Measurements from ENCODE around the gene IL32.

IL32 gene

DNA sequence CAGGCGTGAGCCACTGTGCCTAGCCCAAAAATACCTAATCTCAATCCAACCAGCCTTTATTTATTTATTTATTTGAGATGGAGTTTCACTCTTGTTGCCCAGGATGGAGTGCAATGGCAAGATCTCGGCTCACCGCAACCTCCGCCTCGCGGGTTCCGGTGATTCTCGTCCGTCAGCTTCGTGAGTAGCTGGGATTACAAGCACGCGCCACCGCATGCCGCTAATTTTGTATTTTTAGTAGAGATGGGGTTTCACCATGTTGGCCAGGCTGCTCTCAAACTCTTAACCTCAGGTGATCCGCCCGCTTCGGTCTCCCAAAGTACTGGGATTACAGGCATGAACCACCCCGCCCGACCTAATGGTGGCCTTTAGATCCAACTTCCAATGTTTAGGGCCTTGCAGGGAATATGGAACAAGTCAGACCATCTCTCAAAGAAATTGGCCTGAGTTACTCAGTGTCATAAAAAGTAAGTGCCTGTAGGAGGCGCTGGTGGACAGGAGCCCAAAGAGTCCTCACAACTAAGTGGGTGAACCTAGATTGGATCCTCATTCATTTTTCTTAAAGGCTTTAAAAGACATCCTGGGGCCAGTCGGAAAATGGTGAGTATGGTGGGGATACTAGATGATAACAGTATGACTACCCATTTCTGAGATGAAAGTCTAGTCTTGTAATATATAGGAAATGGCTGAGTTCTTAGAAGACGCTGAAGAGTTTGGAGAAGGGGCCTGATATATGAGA lies 29.0 kb downstream of the IL32 start:
- DNase-seq, result peak; percentile 51 to 78

DNA sequence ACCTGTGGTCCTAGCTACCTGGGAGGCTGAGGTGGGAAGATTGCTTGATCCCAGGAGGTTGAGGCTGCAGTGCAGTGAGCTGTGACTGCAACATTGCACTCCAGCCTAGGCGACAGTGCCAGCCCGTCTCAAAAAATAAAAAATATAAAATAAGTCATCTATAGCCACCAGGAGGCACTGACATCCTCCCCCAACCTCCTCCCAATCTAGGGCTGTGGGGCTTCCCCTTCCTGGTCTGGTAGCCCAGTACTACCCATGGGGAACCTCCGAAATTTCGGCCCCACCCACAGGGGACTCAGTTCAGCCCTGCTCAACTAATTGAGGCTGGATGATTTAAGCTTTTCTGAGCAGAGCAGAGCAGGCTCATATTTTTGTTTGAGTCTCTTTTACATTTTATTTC lies 30.4 kb downstream of the IL32 start:
- peak; percentile 80 to 83 for DNase-seq

DNA sequence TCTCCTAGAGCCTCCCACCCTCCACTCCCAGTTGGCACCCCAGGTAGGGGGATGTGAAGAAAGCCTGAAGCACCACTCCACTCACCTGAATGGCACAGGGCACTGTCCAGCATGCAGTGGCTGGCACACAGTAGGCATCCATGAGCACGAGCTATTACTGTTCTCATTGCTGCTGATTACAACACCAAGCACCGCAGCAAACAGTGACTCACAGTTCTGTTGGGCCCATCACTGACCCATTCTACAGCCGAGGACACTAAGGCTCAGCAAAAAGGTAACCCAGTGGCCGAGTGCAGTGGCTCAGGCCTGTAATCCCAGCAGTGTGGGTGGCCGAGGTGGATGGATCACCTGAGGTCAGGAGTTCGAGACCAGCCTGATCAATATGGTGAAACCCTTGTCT lies 30.9 kb downstream of the IL32 start:
- peak in 1 of 2 donors; percentile 17 for DNase-seq

DNA sequence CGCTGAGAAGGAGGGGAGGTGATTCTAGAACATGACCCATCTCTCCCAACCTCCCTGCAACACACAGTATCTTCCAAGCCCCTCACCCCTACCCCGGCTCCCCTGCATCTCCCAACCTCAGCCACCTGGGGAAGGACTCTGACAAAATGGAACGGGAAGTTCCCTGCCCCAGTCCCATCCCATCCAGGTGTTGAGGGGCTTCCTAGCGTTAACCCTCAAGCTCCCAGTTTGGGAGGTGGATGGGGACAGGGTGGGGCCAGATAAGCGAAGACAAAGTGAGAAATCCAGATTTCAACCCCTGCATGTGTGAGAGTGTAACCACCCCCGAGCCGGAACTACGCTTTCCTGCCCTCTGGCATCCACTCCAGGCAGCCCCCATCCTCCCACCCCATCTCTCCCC lies 31.8 kb downstream of the IL32 start:
- no peak for DNase-seq

DNA sequence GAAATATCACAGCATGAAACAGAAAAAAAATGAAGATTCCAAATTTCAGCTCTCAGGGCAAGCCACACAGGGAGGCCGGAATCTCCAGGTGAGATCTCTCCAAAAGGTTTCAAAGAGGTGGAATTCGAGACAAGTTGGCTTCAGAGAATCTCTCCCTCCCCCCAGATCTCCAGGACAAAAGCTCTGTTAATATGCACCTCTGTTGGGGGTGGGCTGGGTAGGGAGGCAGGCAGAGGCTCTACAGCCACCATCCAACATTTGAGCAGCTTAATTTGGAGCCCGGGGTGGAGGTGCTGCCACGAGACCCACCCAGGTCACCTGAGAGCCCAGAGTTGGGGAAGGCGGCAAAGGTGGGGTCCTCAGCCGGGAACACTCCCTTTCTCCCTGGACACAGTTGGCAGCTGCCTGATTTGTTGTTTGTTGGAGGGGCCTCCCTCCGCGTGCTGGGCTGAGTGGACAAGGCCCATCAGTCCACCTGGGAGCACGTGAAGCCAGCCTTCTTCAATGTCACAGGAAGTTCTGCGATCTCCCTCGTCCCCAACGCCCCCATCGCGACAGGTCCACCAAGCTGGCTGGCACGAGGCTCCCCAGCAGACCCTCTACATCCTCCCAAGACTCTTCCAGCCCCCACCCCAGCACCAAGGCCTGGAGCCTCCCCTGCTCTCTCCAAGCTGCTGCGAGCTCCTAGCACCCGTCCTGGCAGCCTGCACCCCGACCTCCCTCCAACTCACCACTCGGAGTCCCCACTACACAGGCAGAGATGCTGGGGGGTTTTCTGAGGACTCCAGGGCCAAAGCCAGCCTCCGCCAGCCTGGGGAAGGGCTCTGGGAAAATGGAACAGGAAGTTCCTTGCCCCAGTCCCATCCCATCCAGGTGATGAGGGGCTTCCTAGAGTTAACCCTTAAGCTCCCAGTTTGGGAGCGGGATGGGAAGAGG lies 33.3 kb downstream of the IL32 start, which contains the start of gene ZSCAN10:
Gene ZSCAN10, minus strand, starts transcription at position 836 of the 936 bp plus-strand sequence. CDS start 6,357 bp downstream, outside the sequence.
- no peak for DNase-seq

DNA sequence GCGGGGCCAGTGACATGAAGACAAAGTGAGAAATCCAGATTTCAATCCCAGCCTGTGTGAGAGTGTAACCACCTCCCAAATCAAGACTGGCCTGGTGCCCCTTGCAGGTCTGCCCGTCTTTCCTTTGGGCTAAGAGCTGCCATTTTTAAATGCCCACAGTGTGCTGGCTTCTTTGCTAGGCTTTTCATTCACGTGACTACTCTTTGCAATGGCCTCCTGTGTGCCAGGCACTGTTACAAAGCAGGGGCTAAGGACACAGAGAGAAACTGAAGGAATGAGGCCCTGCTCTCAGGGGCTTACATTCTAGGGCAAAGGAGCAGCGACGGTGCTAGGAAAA lies 33.9 kb downstream of the IL32 start:
- DNase-seq, result no peak

DNA sequence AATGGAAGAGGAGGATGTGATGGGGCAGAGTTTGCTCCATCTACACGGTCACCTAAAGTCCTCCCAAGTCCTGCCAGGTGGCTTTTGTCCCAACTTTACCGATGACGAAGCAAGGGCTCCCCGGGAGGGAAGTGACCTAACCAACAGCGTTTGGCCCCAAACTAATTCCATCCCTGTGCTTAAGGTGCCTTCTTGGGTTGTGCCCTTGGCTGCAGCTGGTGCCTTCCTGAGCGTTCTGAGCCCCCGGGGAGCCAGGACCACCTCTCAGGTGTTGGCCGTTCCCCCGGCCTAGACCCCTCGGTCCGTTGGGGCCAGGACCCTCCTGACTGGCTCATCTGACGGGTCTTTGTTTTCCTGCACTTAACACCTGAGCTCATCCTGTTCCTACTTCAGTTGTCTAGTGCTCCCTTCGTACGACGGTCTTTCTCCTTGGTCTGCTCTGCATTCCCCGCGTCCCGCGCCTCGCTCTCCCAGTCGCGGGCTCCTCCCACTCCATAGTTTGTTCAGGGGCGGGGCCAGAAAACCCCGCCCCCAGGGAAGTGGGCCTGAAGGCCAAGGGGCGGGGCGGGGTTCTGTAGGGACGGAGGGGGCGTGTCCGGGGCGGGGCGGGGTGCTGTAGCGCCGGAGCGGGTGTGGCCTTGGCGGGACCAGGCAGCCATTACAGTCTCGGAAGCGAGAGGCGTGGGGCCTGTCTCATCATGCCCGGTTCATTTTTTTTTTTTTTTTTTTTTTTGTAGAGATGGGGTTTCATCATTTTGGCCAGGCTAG lies 34.5 kb downstream of the IL32 start:
- DNase-seq, result peak; percentile 92 to 94

DNA sequence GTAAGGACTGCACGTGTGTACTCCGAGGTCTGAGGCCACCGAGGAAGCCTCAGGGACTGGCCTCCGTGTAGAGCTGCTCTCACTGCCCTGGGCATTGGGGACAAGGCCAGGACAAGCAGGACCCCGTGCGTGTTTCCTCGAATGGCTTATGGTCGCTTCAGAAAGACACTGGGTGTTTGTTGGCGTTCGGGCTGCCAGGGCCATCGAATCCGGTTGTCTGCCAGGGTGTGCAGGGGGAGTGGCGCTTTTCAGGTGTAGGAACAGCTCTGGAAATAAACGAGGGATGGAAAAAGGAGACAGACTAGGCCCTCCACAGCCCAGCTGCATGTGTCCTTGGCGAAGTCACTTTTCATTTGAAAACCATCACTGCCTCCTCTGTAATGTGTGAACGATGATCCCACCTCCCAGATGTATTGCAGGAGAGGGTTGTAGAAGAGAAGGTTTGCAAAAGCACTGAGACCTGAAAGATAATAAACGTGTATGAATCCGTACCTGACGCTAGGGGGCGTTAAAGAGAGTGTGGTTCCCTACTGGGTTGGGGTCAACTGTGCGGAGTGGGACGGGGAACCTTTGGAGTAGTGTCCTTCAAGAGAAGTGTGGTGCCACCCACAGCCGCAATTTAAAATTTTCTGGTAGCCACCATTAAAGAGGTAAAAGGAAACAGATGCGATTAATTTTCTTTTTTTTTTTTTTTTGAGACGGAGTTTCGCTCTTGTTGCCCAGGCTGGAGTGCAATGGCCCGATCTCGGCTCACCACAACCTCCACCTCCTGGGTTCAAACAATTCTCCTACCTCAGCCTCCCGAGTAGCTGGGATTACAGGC lies 35.8 kb downstream of the IL32 start:
- peak; percentile 23 to 73 for DNase-seq

DNA sequence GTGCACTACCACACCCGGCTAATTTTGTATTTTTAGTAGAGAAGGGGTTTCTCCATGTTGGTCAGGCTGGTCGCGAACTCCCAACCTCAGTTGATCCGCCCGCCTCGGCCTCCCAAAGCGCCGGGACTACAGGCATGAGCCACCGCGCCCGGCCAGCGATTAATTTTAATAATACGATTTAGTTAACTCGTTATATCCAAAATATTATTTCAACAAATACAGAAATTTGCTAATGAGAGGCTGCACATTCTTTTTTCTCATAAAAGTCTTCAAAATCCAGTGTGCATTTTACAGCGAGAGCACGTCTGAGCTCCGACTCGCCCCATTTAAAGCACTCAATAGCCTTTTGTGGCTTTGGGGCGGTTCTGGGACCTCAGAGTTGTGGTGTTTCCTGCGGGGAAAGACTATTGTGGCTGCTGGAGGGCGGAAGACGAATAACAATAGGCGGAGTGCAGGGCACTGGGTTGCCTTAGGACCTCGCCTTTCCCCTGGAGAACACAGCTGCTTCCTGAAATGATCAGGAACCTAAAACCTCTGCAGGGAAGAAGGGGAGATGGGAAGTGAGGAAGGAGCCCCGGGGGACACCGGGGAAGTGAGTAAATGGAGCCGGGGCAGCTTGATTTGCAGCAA lies 36.5 kb downstream of the IL32 start:
- peak in 1 of 2 donors; percentile 44 for DNase-seq

DNA sequence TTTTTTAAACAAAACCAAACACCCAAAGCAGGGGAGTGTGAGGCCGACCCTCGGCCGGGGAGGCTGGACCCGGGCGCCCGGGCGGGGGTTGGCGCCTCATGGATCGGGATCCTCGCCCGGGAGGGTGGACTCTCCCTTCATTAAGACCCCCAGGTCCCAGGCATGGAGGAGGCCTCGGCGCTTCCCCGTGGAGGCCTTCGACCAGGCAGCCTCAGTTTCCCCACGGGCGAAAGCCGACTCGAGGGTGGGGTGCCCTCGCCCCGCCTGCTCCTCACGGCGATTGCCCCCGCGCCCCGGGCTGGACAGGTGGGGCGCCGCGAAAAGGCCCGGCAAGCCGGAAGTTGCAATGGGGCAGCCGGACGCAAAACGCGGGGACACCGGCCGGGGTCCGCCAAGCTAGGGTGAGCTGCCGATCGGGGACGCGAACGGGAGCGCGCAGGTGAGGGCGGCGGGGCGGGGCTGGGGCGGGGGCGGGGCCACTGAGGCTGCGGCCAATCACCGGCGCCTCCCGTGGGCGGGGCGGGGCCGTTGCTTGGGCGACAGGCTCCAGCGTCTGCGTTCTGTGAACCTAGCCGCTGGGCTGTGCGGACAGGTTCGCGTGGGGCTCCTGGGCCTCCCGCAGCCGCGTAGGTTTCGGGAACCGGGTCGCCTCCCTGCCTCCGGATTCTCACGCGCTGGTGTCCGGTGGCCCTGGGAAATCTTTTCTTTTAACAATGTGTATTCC lies 40.9 kb downstream of the IL32 start:
- DNase-seq, result peak; percentile 92 to 94

DNA sequence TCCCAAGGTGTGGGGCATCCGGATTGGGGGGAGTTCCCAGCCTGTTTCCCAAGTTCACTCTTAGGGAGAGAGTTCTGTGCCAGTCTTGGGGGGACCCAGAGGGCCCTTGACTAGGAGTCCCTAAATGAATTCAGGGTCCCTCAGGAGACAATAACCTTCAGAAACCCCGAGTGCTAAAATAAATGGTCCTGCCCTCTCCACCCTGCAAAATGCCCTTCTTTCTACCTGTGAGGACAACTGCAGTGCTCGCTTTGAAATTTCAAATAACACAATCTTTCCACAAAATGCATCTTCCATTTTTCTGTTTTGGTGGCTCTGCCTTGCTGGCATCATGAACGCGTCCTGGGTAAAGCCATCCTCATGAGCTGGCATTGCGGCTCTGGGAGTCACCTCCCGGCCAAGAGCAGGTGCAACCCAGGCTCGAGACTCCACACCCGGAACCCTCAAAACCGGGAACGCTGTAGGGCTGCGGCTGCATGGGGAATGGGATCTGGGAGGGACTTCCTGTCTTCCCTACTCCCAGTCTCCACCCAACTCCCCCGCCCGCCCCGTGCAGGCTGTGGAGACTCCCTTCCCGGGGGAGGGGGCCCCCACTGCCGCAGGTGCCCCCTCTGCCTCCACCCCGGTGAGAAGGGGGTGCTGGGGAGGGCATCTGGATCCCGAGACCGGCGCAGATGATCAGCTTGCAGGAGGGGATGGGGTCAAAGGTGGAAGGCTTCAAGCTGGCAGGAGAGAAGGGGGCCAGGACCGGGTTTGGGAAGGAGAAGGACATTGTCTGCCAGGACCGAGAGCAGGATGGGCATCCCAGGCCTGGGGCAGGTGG lies 46.8 kb downstream of the IL32 start, which contains the start of gene ZNF205:
Gene ZNF205, plus strand, starts transcription at position 529 of the 823 bp plus-strand sequence. CDS start 845 bp downstream, outside the sequence.
- DNase-seq, result no peak

DNA sequence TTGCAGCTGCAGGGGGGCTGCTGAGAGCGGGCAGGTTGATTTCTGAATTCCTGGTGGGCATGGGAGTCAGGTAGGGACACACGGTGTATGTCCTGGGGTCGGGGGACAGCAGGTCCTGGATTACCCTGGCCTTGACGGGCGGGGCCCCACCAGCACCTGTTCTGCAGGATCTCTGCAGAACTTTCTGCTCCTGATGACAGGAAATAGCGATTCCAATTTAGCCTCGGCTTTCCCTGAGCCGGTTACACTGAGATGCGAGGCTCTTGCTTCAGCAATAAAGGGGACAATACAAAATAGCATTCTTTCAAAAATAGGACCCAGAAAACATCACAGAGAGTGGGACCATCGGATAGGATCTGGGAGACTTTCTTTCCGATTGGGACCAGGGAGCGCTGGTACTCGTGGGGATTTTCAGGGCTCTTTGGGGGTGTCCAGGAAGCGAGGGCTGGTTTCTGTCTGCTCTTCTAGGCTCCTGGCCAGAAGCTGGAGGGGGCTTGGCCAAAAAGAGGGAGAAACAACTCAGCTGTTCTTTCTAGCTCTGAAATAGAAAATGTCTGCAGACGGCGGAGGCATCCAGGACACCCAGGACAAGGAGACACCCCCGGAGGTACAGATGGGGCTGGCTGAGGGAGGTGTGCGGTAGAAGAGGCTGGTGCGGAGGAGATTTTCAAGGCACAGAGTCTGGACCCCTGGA lies 47.6 kb downstream of the IL32 start:
- DNase-seq, result no peak

DNA sequence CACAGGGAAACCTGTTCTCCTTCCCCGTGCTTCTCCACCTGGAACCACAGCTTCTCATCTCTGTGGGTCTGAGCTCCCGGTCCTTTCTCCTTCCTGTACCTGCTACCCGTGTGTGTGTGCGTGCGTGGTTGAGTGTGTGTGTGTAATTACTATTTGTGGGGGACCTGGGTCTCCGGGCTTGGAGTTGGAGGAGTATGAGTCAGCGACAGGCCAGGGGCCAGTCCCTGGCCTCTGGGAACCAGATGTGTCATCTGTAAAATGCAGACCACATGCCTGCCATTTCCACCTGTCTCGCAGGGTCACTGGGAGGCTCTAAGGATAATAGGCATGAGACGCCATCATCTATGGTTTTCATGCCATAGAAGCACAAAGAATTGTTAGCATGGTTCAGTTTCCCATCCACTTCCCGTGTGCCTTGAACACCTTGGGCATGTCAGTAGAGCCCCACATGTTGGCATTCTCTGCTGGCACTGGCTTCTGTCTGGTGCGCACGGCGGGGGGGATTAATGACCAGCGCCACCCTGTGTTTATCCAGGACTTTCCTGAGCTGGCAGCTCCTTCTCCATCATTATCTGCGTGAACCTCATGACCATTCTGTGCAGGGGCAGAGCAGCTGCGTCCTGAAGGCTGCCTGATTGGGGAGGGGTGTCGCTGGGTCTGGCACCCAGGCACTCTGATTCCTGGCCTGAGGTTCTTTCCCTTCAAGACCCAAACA lies 48.5 kb downstream of the IL32 start:
- no peak for DNase-seq

DNA sequence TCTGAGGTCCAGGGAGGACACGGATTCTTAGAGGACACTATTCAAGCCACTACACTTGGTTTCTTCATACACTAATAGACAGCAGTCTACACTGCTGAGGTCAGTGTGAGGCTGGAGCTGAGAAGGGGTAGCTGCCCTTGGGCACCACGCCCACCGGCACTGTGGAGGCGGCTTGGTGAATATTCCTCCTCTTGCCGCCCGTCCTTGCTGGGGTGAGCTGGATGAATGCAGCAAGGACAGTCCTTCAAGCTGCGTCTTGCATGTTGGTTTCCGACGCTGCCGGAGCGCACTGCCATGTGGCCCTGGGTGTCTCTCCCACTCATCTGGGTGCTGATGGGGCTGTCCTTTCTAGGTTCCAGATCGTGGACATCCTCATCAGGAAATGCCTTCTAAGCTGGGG lies 49.6 kb downstream of the IL32 start:
- DNase-seq, result no peak

DNA sequence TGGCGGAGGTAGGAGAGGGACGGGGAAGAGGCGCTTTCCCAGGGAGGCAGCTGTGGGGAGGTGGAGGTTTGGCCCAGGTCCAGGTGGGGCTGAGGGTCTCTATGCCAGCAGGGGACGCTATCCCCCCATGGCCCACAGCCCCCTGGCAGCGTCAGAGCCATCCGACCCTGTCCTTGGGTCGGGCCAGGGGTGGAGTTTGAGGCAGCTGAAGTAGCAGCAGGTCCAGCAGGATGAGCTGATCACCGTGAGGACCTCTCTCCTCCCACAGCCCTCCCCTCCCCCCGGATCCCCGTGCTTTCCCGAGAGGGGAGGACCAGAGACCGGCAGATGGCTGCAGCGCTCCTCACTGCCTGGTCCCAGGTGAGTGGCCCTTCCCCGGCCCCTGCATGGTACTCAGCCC lies 50.1 kb downstream of the IL32 start:
- no peak for DNase-seq

DNA sequence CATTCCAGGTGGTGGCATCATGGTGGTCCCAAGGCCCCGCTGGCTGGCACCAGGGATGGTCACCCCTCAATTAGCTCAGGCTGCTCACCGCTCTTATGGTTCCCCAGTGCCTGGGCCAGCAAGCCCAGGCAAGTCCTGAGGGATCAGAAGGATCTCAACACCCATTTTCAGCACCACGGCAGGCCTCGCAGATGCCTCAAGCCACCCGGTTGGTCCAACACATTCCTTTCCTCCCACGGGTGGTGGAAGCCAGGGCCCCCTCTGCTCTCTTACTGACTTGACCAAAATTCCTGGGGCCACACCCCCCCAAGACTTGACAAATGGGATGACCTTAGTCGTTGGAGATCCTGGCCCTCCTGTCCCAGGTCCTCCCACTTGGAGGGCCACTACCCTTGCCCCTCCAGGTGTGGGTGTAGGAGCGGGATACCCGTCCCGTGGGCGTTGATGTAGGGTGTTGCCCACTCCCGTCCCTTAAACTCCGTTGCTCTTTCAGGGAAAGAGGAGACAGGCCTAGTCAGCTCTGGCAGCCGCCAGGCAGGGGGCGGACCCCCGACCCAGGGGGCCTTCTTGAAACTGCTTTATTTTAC lies 52.9 kb downstream of the IL32 start:
- no peak for DNase-seq

DNA sequence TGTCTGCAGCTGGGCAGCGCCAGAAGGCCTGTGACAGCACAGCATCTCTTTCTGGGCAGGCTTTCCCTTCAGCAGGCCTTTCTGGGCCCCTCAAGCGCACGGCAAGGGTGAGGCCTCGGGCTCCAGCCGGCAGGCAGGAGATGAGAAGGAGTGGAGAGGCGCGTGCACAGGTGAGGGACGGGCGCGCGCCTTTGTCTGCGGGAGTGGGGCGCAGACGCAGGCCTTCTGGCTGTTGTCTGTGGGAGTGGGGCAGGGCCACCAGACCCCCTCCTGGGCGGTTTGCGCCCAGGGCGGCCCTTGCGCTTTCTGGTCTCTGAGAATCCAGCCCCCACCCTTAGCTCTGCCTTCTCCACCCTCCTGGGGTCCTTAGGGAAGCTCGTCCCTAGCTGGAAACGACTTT lies 53.4 kb downstream of the IL32 start:
- DNase-seq, result no peak

Measured in CD4-positive, alpha-beta T cell treated with Interleukin-1 beta for 1 hour (primary cell).